HG03378 (cell line): Measurements from ENCODE around the gene PEAK3.

Experiments
- ATAC-seq: cut with Tn5 transposase; IDR thresholded peaks from one replicate; pipeline ENCODE4 v1.9.1; 2021; ENCODE audit warnings: mild to moderate bottlenecking, moderate library complexity; ENCODE audit not compliant: unreplicated experiment

Gene PEAK3

GRCh38 chr19:2227415-2228156 is 54.4 kb downstream of the PEAK3 start:
- ATAC-seq = no peak

- no peak for ATAC-seq
Measured at GRCh38 chr19:2226840-2227360, 55.1 kb downstream of the PEAK3 start.

DNA sequence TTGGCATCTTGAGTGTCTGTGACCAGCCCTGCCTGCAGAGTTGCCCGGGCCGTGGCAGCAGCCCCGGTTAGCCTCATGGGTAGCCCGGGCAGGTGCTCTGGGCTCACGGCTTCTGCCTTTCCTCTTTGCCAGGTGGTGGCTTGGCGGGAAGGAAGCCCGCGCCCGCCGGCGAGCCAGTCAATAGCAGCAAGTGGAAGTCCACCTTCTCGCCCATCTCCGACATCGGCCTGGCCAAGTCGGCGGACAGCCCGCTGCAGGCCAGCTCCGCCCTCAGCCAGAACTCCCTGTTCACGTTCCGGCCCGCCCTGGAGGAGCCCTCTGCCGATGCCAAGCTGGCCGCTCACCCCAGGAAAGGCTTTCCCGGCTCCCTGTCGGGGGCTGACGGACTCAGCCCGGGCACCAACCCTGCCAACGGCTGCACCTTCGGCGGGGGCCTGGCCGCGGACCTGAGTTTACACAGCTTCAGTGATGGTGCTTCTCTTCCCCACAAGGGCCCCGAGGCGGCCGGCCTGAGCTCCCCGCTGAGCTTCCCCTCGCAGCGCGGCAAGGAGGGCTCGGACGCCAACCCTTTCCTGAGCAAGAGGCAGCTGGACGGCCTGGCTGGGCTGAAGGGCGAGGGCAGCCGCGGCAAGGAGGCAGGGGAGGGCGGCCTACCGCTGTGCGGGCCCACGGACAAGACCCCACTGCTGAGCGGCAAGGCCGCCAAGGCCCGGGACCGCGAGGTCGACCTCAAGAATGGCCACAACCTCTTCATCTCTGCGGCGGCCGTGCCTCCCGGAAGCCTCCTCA is 55.7 kb downstream of the PEAK3 start:
- no peak for ATAC-seq

DNA sequence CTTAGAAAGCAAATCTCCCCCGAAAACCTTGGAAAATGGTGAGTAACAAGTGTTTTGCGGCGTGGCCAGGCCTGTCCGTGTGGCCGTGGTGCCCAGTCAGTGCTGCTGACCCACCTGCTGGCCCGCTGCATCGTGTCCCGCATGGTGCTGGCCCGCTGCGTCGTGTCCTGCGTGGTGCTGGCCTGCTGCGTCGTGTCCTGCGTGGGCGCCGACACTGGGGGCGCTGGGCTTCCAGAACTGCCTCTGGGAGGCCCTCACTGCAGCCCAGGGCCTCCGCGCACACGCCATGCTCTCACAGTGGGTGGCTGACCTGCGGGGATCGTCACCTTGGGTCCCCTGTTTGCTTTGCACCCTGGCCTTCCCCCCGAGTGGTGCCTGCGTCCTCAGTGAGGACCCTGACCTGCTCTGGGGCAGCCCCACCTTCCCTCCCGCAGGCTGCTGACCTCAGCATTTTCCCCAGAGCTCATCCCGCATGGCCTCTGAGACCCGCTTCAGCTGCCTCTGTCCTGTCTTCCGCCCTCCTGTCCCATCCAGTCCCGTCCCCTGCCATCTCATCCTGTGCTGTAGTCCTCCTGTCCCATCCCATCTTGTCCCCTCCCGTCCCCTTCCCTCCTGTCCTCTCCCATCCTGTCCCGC is 56.4 kb downstream of the PEAK3 start:
- ATAC-seq = no peak

DNA sequence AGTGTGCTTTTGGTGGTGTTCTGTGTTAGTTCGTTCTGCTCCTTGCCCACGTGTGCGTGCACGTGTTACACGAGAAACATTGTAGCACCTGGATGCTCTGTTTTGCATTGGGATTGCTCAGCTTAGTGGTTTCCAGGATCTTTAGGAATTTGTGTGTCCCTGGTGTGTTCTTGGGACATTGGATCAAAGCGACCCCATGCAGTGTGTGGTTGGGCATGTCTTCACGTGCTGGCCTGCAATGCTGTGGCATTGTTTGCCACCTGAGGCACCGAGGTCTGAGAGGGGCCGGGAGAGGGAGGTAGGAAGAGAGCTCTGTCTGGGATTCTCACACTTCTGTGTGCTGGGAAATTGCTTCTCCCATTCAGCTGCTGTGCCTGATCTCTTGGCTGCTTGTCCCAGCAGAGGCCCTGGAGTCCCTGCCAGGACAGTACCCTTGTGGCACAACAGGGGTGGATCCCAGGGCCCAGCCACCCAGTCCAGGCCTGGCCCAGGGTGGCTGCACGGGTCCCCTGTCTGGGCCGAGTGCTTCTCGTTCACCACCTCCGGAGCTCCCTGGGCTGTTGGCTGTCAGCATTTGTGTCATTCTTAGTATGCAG is 57.1 kb downstream of the PEAK3 start:
- ATAC-seq = no peak
